Non-pigmented ciliary epithelial cell (primary cell): Measurements from ENCODE around the gene PLGLB2.
"Not testable (repeated sequence)": the region's sequence is repeated elsewhere in the genome, so short reads cannot be mapped to it uniquely, and the experiment has no call there.

Source experiments
- DNase-seq: peaks from one replicate; pipeline ENCODE4 v3.0.0-alpha.2; 2010; ENCODE audit warnings: low read depth

The PLGLB2 gene

DNA sequence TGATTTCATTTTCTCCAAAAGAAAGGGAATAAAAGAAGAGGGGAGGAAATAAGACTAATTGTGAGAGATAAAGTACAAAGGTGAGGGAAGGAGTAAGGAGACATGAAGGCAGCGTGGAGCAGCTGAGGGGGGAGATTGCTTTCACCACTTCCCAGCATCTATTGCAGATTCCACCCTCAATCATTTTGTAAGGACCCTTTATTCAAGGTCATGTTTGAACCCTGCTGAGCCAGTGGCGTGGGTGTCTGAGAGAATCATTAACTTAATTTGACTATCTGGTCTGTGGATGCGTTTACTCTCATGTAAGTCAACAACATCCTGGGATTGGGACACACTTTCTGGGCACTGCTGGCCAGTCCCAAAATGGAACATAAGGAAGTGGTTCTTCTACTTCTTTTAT, at the start of gene PLGLB2:
Gene PLGLB2, plus strand, starts transcription at position 297 of the 400 bp plus-strand sequence. Its CDS starts 67 bp downstream, at position 364.
- not testable (repeated sequence) for DNase-seq

DNA sequence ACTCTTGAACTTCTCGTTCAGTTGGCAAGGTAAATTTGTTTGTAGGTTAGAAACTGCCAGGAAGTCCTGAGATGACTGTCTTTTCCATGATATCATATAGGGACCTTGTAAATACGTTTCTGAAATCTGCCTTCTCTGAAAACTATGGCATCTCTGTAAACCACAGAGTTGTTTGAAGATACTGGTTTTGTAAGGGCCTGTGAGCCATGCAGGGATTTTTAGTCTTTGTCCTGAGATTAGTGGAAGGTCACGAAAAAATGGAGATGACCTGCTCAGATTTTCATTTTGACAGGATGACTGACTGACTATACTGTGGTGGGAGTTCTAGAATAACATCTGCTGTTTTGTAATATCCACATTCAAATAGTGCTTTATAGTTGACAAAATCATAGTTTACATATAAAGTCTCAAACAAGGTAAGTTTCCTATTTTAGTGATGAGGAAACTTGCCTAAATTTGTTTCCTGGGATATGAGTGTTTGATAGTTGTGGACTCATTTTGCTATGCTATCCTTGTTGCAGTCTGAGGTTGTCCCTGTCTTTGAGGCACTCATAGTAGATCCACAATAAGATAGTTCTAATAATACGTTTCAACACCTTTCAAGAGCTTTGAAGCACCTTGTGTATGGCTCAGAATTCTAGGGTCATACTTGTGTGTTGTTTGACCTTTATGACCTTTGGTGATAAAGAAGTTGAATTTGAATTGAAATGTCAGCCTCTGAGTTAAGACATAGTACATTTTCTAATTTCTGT, 43.1 kb upstream of the PLGLB2 start:
- DNase-seq = not testable (repeated sequence)

DNA sequence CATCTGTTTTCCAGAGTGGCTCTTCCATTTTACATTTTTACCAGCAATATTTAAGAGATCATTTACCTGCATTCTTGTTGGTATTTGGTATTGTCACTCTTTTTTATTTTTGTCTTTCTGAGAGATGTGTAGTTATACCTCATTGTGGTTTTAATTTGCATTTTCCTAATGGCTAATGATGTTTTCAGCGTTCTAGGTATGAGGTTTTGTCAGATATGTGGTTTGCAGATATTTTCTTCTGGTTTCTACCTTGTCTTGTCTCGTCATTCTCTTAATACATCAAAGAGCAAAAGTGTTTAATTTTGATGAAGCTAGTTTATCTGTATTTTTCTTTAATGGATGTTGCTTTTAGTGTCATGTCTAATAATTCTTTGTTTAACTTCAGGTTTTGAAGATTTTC, 39.5 kb upstream of the PLGLB2 start:
- DNase-seq = not testable (repeated sequence)

DNA sequence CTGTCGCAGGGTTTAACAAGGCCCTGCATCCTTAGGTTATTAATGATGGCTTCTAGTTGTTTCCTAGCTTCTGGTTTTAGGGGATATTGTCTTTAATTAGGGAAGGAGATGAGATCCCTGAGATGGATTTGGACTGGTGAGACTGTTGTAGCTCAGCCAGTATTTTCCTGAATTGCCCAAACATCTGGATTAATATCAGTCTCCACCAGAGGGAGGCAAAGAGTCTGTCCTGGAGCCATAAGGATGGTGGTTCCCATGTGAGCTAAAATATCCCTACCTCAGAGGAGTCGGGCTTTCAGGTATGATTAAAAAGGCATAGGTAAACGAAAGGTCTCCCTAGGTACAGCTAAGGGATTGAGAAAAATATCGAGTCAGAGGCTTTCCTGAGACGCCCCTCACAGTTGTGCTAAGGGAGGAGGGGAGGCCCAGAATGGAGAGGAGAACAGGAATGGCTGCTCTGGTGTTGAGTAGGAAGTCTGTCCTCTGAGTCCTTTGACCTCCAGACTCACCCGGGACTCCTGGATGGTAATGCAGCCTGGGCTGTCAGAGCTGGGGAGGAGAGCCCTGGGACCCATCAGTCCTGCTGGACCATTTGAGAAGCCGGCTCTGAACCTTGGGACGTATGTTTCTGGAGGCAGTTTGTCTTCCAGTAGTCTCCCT, 19.8 kb upstream of the PLGLB2 start:
- DNase-seq = not testable (repeated sequence)

DNA sequence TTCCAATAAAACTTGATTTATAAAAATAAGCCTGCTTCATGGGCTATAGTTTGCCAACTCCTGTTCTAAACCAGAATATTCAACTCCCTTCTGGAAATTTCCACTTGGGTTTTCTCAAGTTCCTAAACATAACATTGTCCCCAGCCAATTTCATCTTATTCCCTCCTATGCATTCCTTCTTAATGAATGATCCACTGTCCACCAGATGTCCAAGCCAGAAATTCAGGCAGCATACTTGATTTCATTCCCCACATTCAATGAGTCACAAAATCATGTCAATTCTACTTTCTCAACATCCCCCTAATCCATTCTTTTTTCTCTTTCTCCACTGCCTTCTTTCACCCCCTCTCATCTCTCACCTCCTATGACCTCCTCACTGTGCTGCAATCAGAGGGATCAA, 7.0 kb upstream of the PLGLB2 start:
- not testable (repeated sequence) for DNase-seq

- not testable (repeated sequence) for DNase-seq
These were observed 5.3 kb upstream of the PLGLB2 start for GRCh38 chr2:87742393-87743108.

DNA sequence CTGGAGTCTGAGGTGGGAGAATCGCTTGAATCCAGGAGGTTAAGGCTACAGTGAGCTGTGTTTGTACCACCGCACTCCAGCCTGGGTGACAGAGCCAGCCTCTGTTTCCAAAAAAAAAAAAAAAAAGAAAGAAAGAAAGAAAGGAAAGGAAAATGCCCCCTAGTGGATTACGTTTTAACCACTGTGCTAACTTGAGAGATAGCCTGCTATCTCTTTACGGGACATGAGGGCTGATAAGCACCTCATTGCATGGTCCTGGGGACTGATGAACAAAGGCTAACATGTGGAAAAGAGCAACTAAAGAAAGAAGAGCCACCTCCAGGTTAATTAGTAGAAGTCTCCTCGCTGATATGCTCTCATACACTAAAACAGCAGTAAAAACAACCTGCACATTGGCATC, 4.2 kb upstream of the PLGLB2 start:
- not testable (repeated sequence) for DNase-seq

DNA sequence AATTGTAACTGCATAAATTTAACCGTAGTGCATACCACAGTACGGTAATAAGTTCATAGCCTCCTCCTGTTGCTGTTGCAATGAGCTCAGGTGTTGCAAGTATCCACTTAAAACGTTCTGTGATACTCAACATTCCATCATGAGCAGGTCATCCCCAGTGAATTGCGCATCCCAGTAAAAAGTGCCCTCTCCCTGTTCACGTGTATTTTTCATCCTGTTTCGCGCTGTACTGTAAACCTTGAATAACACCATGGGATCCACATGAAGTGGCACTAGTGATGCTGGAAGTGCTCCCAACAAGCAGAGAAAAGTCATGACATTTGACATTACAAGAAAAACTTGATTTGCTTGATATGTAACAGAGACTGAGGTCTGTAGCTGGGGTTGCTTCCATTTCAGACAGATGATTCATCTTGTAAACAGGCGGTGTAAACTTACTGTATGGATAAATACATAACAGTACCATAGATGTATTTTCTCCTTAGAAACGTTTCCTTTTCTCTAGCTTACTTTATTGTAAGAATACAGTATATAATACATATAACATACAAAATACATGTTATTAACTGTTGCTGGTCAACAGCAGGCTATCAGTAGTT, 2.4 kb upstream of the PLGLB2 start:
- DNase-seq = not testable (repeated sequence)

DNA sequence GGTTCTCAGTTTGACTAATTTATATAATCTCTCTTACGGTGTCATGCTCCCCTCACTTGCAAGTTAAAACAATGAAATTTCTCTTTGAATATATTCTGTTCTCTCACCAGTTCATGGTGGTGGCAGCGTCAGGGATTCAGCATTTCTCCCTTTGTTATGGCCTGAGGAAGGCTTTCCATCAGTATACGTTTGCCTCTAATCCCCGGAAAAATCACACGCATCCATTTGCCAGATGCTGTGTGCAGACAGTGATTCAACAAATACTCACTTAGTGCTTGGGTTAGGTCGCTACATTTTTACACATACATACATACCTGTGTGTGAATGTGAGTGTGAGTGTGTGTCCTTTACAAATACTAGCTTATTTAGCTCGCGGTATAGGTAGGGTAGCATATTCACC, 637 bp downstream of the PLGLB2 start:
- not testable (repeated sequence) for DNase-seq

- not testable (repeated sequence) for DNase-seq
These were observed 2.7 kb downstream of the PLGLB2 start for GRCh38 chr2:87750560-87750959.

- DNase-seq = not testable (repeated sequence)
These were observed 6.9 kb downstream of the PLGLB2 start for GRCh38 chr2:87754759-87755158.
